OCI-LY1 (cell line): ENCODE data around the gene GNAI1.
A peak's percentile ranks its signal among the peaks of the same experiment; 100 is the strongest.

Experiments
- H2AFZ ChIP-seq: fragments of 200-600 bp; sonication (generic), shearing (Covaris generic); 2 replicates; pipeline ENCODE4 v1.6.0; 2014; ENCODE audit warnings: antibody characterized with exemption, mild to moderate bottlenecking, low read length
- H3F3A ChIP-seq: fragments of 200-600 bp; sonication (generic), shearing (Covaris generic); 2 replicates; pipeline ENCODE4 v1.6.0; 2014; ENCODE audit warnings: mild to moderate bottlenecking, antibody characterized with exemption, low read length, moderate library complexity; ENCODE audit not compliant: insufficient read depth
- H3K27ac ChIP-seq: fragments of 200-600 bp; sonication (generic); 2 replicates; pipeline ENCODE4 v1.5.1; 2014; ENCODE audit warnings: low read length, mixed run types, mild to moderate bottlenecking, low read depth; ENCODE audit not compliant: poor library complexity, severe bottlenecking
- H3K27me3 ChIP-seq: fragments of 200-600 bp; sonication (generic); 2 replicates; pipeline ENCODE4 v1.6.0; 2014; ENCODE audit warnings: antibody characterized with exemption, mild to moderate bottlenecking, low read length, moderate library complexity; ENCODE audit not compliant: insufficient read depth
- H3K36me3 ChIP-seq: fragments of 200-600 bp; sonication (generic); 2 replicates; pipeline ENCODE4 v1.6.1; 2014; ENCODE audit warnings: mild to moderate bottlenecking, antibody characterized with exemption, low read length, moderate library complexity, mixed read lengths; ENCODE audit not compliant: insufficient read depth
- H3K4me1 ChIP-seq: fragments of 200-600 bp; sonication (generic); 2 replicates; pipeline ENCODE4 v1.5.1; 2014; ENCODE audit warnings: mild to moderate bottlenecking, low read length, moderate library complexity; ENCODE audit not compliant: insufficient read depth, severe bottlenecking
- H3K4me2 ChIP-seq: fragments of 200-600 bp; sonication (generic), shearing (Covaris generic); 2 replicates; pipeline ENCODE4 v1.6.1; 2014; ENCODE audit warnings: low read length
- H3K4me3 ChIP-seq: fragments of 200-600 bp; sonication (generic); 2 replicates; pipeline ENCODE4 v1.5.1; 2014; ENCODE audit warnings: low read length, low read depth, mild to moderate bottlenecking, mixed read lengths; ENCODE audit not compliant: poor library complexity, severe bottlenecking
- H3K79me2 ChIP-seq: fragments of 200-600 bp; shearing (Covaris generic); 2 replicates; pipeline ENCODE4 v1.6.1; 2016; ENCODE audit warnings: mixed run types, low read length, mixed read lengths; ENCODE audit not compliant: insufficient read depth
- H3K9ac ChIP-seq: fragments of 200-600 bp; sonication (generic), shearing (Covaris generic); 2 replicates; pipeline ENCODE4 v1.6.1; 2014; ENCODE audit warnings: mild to moderate bottlenecking, low read length, mixed read lengths
- H3K9me2 ChIP-seq: fragments of 200-600 bp; sonication (generic), shearing (Covaris generic); 2 replicates; pipeline ENCODE4 v1.6.1; 2014; ENCODE audit warnings: low read depth, mild to moderate bottlenecking, low read length, mixed read lengths
- H3K9me3 ChIP-seq: fragments of 200-600 bp; shearing (Covaris generic); 2 replicates; pipeline ENCODE4 v1.6.1; 2014; ENCODE audit warnings: low read length, mixed read lengths
- H4K20me1 ChIP-seq: fragments of 200-600 bp; sonication (generic), shearing (Covaris generic); 2 replicates; pipeline ENCODE4 v1.6.0; 2016; ENCODE audit warnings: mild to moderate bottlenecking, low read length; ENCODE audit not compliant: insufficient read depth
- CTCF ChIP-seq: fragments of 200-600 bp; sonication (generic), shearing (Covaris generic); IDR thresholded peaks from 2 replicates; pipeline ENCODE4 v1.5.1; 2017; ENCODE audit warnings: mild to moderate bottlenecking, antibody characterized with exemption, low read length, moderate library complexity, mixed read lengths
- EZH2 ChIP-seq: fragments of 200-600 bp; sonication (generic), shearing (Covaris generic); IDR thresholded peaks from 2 replicates; pipeline ENCODE4 v1.8.0; 2017; ENCODE audit warnings: borderline replicate concordance, mixed run types, mild to moderate bottlenecking, antibody characterized with exemption, low read length, moderate library complexity, mixed read lengths

The GNAI1 gene

DNA sequence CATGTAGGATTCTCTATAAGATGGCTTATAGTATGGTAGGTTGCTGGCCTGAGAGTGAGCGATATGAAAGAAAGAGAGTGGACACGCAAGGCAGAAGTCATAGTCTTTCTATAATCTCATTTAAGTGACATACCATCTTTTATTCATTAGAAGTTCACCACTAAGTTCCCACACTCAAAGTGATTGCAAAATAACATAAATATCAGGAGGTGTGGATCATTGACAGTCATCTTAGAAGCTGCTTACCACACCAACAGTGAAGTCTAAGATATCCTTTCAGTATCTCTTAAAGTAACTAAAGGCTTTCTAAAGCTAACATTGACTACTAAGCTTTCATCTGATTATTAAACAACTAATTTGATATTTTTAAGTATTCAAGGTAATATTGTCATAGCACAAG, 36.9 kb upstream of the GNAI1 start:
- Histone ChIP-seq H3K27ac (no peak overlapping the region), H3K9ac (no peak overlapping the region), H3K79me2 (no peaks in the 10 kb centered on the region), H3K4me2 (no peak overlapping the region), H3K36me3 (no peaks in the 10 kb centered on the region), H3K27me3 (no peaks in the 10 kb centered on the region), H3K4me3 (no peak overlapping the region), H3K9me2 (no peaks in the 10 kb centered on the region), H4K20me1 (no peaks in the 10 kb centered on the region), H2AFZ (no peak overlapping the region), H3K4me1 (no peaks in the 10 kb centered on the region), H3K9me3 (no peaks in the 10 kb centered on the region), H3F3A (no peaks in the 10 kb centered on the region)
- TF ChIP-seq EZH2 (no peak), CTCF (no peak)

GRCh38 chr7:80098795-80099194, 35.8 kb upstream of the GNAI1 start:
- Histone ChIP-seq H3K9me3 (no peaks in the 10 kb centered on the region), H3K4me2 (no peak overlapping the region), H3K4me1 (no peaks in the 10 kb centered on the region), H3K9ac (no peak overlapping the region), H2AFZ (no peak overlapping the region), H4K20me1 (no peaks in the 10 kb centered on the region), H3K9me2 (no peaks in the 10 kb centered on the region), H3K27me3 (no peaks in the 10 kb centered on the region), H3K36me3 (no peaks in the 10 kb centered on the region), H3K4me3 (no peak overlapping the region), H3K79me2 (no peaks in the 10 kb centered on the region; the same call in 1 of the 2 replicates), H3F3A (no peaks in the 10 kb centered on the region), H3K27ac (no peak overlapping the region)
- TF ChIP-seq CTCF (peak; percentile 27), EZH2 (no peak)

GRCh38 chr7:80100254-80100653, 34.4 kb upstream of the GNAI1 start:
- TF ChIP-seq EZH2 (no peak), CTCF (no peak)
- no peaks in the 10 kb centered on the region; the same call in 1 of the 2 replicates for H3K79me2 ChIP-seq
- H4K20me1 ChIP-seq = no peaks in the 10 kb centered on the region
- H3K27me3 ChIP-seq = no peaks in the 10 kb centered on the region
- H3K9ac ChIP-seq = no peak overlapping the region
- H3K9me2 ChIP-seq = no peaks in the 10 kb centered on the region
- no peak overlapping the region for H3K4me2 ChIP-seq
- H3K27ac ChIP-seq = no peak overlapping the region
- no peaks in the 10 kb centered on the region for H3K4me1 ChIP-seq
- H3K36me3 ChIP-seq = no peaks in the 10 kb centered on the region
- H2AFZ ChIP-seq = no peak overlapping the region
- no peak overlapping the region for H3K4me3 ChIP-seq
- H3F3A ChIP-seq = no peaks in the 10 kb centered on the region
- H3K9me3 ChIP-seq = no peaks in the 10 kb centered on the region
